DOHH2 (cell line): Measurements from ENCODE around the gene IPO13.

Source experiments
- EZH2phosphoT487 ChIP-seq: fragments of 200-600 bp; sonication (generic); IDR thresholded peaks from 2 replicates; pipeline ENCODE4 v1.6.1; 2017; ENCODE audit warnings: borderline replicate concordance, mild to moderate bottlenecking, antibody characterized with exemption, low read length, moderate library complexity, mixed read lengths
- TF ChIP-seq, protein P1 (sequence below): fragments of 200-600 bp; sonication (generic); IDR thresholded peaks from one replicate; pipeline ENCODE4 v1.5.1; 2014; ENCODE audit warnings: antibody characterized with exemption, mild to moderate bottlenecking, low read depth, low read length; ENCODE audit not compliant: poor library complexity, severe bottlenecking

DNA sequence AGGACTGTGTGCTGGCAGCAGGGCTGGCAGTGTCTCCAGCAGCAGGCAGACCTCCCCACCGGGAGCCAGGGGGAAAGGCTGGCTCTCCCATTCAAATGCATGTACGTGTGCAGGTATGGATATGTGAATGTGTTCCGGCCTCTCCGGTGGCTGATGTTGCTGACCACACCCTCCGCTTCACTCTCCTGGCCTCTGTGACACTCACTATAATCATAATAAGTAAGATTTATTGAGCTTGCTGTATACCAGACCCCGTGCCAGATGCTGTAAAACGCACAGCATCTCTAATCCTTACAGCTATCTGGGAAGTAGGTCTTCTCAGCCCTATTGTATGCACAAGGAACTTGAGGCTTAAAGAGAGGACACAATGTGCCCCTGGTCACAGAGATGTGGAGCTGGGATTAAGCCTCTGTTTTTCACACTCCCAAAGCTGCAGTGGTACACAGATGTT lies 33.7 kb upstream of the IPO13 start:
- TF ChIP-seq, protein P1, sequence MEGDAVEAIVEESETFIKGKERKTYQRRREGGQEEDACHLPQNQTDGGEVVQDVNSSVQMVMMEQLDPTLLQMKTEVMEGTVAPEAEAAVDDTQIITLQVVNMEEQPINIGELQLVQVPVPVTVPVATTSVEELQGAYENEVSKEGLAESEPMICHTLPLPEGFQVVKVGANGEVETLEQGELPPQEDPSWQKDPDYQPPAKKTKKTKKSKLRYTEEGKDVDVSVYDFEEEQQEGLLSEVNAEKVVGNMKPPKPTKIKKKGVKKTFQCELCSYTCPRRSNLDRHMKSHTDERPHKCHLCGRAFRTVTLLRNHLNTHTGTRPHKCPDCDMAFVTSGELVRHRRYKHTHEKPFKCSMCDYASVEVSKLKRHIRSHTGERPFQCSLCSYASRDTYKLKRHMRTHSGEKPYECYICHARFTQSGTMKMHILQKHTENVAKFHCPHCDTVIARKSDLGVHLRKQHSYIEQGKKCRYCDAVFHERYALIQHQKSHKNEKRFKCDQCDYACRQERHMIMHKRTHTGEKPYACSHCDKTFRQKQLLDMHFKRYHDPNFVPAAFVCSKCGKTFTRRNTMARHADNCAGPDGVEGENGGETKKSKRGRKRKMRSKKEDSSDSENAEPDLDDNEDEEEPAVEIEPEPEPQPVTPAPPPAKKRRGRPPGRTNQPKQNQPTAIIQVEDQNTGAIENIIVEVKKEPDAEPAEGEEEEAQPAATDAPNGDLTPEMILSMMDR, result no peak
- no peak for TF ChIP-seq EZH2phosphoT487
